Measurements from ENCODE around the gene LRRC8B.
A peak's percentile ranks its signal among the peaks of the same experiment; 100 is the strongest.
"Not testable (repeated sequence)": the region's sequence is repeated elsewhere in the genome, so short reads cannot be mapped to it uniquely, and the experiment has no call there.

LRRC8B gene

DNA sequence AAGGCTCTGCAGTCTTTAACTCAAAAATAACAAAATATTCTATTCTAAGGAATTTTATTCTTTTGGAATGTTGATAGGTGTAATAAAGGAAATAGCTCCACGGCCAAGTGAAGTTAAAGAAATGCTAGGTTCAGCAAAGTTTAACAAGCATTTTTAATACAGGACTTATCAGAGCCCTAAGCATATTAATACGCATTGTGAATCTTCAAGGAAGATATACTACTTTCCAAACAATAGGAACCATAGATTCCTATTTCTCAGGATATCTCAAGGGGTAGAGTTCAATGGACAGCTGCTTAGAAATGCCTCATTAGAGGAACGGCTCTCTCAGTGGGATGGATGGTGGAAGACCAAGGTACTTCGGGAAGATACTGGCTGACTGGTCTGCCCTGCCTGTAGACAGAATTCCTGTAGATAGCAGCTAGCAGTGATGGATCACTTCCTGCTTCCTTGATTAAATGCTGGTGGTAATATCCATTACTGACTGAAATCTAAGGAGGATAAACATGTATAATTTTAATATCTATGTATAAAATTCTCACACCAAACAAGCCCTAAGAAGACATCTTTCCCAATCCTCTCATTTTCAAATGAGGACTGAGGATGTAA lies 100.2 kb downstream of the LRRC8B start:
- Histone ChIP-seq H3K4me1 (ENCODE audit: control insufficient read depth, insufficient read depth, low read length, poor library complexity, severe bottlenecking) (no peaks in the 10 kb centered on the region), H3K36me3 (ENCODE audit: control insufficient read depth, insufficient read depth, low read length) (no peaks in the 10 kb centered on the region), H3K4me3 (ENCODE audit: extremely low read depth, insufficient read depth, low read length, poor library complexity, severe bottlenecking) (no peak overlapping the region), H3K9me3 (ENCODE audit: control insufficient read depth, low read length) (no peaks in the 10 kb centered on the region), H3K27ac (ENCODE audit: low read depth, low read length, severe bottlenecking) (no peak overlapping the region)
- 95 to 100% methylated on average over 2 of the region's 4 CpGs for WGBS, 2 experiments (ENCODE audit: insufficient coverage in 2 of 2)

DNA sequence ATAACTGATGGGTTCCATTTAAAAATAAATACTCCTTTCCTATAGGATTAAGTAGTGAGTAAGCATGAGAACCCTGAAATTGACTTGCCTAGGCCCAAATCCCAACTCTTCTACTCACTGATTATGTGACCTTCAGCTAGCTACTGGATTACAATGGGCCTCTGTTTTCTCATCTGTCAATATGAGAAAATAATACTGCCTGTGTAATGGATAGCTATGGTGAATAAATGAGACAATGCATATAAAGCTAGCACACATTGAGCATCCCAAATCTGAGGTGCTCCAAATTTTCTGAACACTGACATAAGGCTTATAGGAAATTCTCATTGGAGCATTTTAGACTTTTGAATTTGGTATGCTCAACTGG lies 103.0 kb downstream of the LRRC8B start:
- Histone ChIP-seq H3K4me3 (ENCODE audit: extremely low read depth, insufficient read depth, low read length, poor library complexity, severe bottlenecking) (no peak overlapping the region), H3K9me3 (ENCODE audit: control insufficient read depth, low read length) (no peaks in the 10 kb centered on the region), H3K27ac (ENCODE audit: low read depth, low read length, severe bottlenecking) (no peak overlapping the region), H3K4me1 (ENCODE audit: control insufficient read depth, insufficient read depth, low read length, poor library complexity, severe bottlenecking) (peaks cover 3% of the 10 kb centered on the region), H3K36me3 (ENCODE audit: control insufficient read depth, insufficient read depth, low read length) (no peaks in the 10 kb centered on the region)

DNA sequence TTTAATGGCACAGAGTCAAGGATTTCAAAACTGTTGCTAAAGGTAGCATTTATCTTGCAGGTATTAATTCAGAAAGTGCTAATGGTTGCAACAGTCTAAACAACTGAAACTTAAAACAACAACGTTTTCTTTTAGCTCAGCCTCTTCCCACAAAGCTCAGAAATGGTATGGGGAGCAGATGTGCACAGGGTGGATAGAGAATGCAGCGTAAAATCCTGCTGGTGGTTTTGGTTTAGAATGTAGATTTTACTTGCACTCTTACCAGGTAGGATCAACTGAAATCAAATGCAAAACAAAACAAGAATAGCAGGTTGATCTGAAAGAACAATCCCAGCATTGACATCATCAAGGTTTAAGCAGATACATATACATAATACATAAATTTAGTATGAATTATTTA lies 104.5 kb downstream of the LRRC8B start:
- 83% methylated on average over 1 of the region's 2 CpGs; no CpG with 5 or more reads in 1 of the 2 experiments for WGBS, 2 experiments (ENCODE audit: insufficient coverage in 2 of 2)
- no peaks in the 10 kb centered on the region for H3K36me3 ChIP-seq (ENCODE audit: control insufficient read depth, insufficient read depth, low read length)
- H3K27ac ChIP-seq (ENCODE audit: low read depth, low read length, severe bottlenecking) = no peak overlapping the region
- peaks cover 3% of the 10 kb centered on the region for H3K4me1 ChIP-seq (ENCODE audit: control insufficient read depth, insufficient read depth, low read length, poor library complexity, severe bottlenecking)
- H3K4me3 ChIP-seq (ENCODE audit: extremely low read depth, insufficient read depth, low read length, poor library complexity, severe bottlenecking) = no peak overlapping the region
- H3K9me3 ChIP-seq (ENCODE audit: control insufficient read depth, low read length) = no peaks in the 10 kb centered on the region

DNA sequence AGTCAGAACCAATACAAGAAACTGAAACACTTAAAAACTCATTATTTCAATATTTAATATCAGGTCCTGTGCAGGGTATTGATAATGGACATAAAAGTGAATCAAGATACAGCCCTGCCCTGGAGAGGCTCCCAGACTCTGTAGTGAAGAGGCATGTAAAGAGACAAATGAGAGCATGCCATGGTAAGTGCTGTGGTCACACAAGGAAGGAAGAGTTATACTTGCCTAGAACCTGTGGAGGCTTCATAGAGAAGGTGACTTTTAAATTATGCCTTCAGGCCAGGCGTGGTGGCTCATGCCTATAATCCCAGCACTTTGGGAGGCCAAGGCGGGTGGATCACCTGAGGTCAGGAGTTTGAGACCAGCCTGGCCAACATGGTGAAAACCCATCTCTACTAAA lies 105.0 kb downstream of the LRRC8B start:
- not testable (repeated sequence) for H3K4me3 ChIP-seq (ENCODE audit: extremely low read depth, insufficient read depth, low read length, poor library complexity, severe bottlenecking); H3K9me3 ChIP-seq (ENCODE audit: control insufficient read depth, low read length); H3K4me1 ChIP-seq (ENCODE audit: control insufficient read depth, insufficient read depth, low read length, poor library complexity, severe bottlenecking); H3K27ac ChIP-seq (ENCODE audit: low read depth, low read length, severe bottlenecking); H3K36me3 ChIP-seq (ENCODE audit: control insufficient read depth, insufficient read depth, low read length)
- WGBS, 2 experiments (ENCODE audit: insufficient coverage in 2 of 2) = 86% methylated on average over 1 of the region's 2 CpGs; no CpG with 5 or more reads in 1 of the 2 experiments

DNA sequence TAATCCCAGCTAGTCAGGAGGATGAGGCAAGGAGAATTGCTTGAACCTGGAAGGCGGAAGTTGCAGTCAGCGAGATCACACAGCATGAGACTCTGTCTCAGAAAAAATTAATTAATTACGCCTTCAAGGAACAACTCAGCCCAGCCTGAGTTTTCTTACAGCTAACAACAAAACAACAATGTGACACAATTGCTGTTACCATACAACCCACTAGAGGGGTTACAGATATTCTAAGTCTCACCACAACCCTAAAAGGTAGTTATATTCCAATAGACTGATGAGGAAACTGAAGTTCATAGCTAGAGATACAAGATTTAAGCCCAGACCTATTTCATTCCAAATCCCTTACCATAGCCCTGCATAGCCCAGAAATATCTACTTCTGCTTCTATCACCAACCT lies 105.4 kb downstream of the LRRC8B start:
- Histone ChIP-seq H3K4me1 (ENCODE audit: control insufficient read depth, insufficient read depth, low read length, poor library complexity, severe bottlenecking) (peaks cover 3% of the 10 kb centered on the region), H3K4me3 (ENCODE audit: extremely low read depth, insufficient read depth, low read length, poor library complexity, severe bottlenecking) (no peak overlapping the region), H3K9me3 (ENCODE audit: control insufficient read depth, low read length) (no peaks in the 10 kb centered on the region), H3K36me3 (ENCODE audit: control insufficient read depth, insufficient read depth, low read length) (no peaks in the 10 kb centered on the region), H3K27ac (ENCODE audit: low read depth, low read length, severe bottlenecking) (no peak overlapping the region)
- 68 to 96% methylated on average over 3 of the region's 3 CpGs for WGBS, 2 experiments (ENCODE audit: insufficient coverage in 2 of 2)

DNA sequence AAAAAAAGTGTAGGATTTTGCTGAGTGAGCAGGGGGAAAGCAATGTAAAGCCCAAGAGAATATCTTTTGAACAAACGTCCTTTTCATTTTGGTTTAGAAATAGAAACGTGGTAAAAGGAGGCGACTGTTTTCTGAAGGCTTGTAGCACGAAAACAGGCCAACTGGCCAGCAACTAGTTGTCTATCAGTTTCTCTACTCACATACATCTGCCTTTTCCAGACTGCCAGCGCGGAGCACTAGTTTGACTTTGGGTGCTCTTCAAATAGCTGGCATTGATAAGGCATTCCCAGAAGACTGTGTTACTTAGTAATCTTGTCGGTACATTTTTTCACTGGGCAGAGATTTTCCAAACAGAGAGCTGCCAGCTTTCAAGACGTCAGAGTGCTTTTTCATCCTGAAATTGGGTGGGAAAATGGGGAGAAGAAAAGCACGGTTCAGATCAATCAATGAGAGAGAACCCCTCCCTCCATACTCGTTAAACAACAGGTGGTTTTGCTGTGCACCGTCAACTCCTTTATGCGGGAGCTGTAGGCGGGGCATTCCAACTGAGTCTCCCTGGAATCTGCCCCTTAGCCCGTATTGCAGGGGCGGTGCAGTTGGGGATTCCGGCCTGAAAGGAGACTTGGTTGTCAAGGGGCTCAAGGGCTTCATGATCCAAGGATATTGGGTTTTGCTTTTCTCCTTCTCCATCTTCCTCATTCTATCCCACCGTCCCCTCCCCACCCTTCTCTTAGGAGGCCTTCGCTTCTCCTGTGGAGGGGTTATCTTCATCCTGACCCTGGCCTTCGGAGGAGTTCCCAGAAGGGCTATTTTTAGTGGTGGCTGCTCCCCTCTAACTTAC lies 107.4 kb downstream of the LRRC8B start:
- Histone ChIP-seq H3K4me3 (ENCODE audit: extremely low read depth, insufficient read depth, low read length, poor library complexity, severe bottlenecking) (peak overlapping the region; percentile 64), H3K27ac (ENCODE audit: low read depth, low read length, severe bottlenecking) (no peak overlapping the region), H3K4me1 (ENCODE audit: control insufficient read depth, insufficient read depth, low read length, poor library complexity, severe bottlenecking) (peaks cover 6% of the 10 kb centered on the region), H3K9me3 (ENCODE audit: control insufficient read depth, low read length) (no peaks in the 10 kb centered on the region), H3K36me3 (ENCODE audit: control insufficient read depth, insufficient read depth, low read length) (no peaks in the 10 kb centered on the region)
- WGBS, 2 experiments (ENCODE audit: insufficient coverage in 2 of 2) = 36 to 62% methylated on average over 10 of the region's 19 CpGs

- Histone ChIP-seq H3K4me1 (ENCODE audit: control insufficient read depth, insufficient read depth, low read length, poor library complexity, severe bottlenecking) (peaks cover 6% of the 10 kb centered on the region), H3K27ac (ENCODE audit: low read depth, low read length, severe bottlenecking) (no peak within 1 kb of the TSS), H3K36me3 (ENCODE audit: control insufficient read depth, insufficient read depth, low read length) (no peaks in the 10 kb centered on the region), H3K9me3 (ENCODE audit: control insufficient read depth, low read length) (no peaks in the 10 kb centered on the region), H3K4me3 (ENCODE audit: extremely low read depth, insufficient read depth, low read length, poor library complexity, severe bottlenecking) (peak within 1 kb of the TSS; percentile 64)
- WGBS, 2 experiments (ENCODE audit: insufficient coverage in 2 of 2) = 0 to 1% methylated on average over 51 to 55 of the region's 76 CpGs
Measured at GRCh38 chr1:89632657-89633247, 108.1 kb downstream of the LRRC8B start, which contains the start of gene LRRC8C. LRRC8C (plus strand) TSS chr1:89633120; CDS start chr1:89686474, 53,354 bp downstream.

GRCh38 chr1:89633248-89633799 lies 108.7 kb downstream of the LRRC8B start:
- Histone ChIP-seq H3K27ac (ENCODE audit: low read depth, low read length, severe bottlenecking) (no peak overlapping the region), H3K4me1 (ENCODE audit: control insufficient read depth, insufficient read depth, low read length, poor library complexity, severe bottlenecking) (peaks cover 6% of the 10 kb centered on the region), H3K9me3 (ENCODE audit: control insufficient read depth, low read length) (no peaks in the 10 kb centered on the region), H3K36me3 (ENCODE audit: control insufficient read depth, insufficient read depth, low read length) (no peaks in the 10 kb centered on the region), H3K4me3 (ENCODE audit: extremely low read depth, insufficient read depth, low read length, poor library complexity, severe bottlenecking) (peak overlapping the region; percentile 64)
- WGBS, 2 experiments (ENCODE audit: insufficient coverage in 2 of 2) = 1% methylated on average over 27 to 41 of the region's 57 CpGs

DNA sequence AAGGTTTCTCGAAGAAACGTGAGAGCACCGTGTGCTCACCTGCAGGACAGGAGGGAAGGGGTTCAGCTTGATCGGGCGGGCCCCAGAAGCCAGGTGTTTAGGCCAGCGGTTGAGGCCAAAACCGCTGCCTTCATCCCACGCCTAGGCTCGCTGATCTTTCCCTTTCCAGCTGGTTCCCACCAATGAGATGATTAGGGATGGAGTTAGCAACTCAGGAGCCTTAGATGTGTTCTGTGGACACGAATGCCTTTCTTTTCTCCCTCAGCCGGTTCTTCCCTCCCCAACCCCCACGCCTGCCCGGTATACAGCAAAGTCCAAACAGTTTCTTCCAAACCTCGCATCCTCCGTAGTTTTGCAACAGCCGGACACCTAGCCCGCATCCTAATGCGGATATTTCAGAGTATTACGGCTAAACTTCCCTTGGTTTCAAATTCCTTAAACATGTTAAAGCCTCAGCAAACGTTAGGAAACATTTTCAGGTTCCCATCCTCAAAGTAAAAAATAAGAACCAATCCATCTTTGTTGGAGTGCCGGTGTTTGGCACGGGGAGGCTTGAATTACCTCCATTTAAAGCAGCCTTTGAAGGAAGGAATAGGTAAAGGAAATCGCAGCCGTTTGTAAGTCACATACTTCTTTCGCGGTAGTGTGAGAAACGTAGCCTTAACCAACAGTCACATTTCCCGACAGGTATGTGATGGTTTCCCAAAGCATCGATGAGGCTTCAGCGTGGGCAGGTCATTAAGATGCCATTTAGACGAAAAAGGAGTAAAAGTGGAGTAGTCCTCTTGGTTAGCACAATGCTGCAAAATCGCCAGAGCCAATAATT lies 109.4 kb downstream of the LRRC8B start:
- Histone ChIP-seq H3K4me1 (ENCODE audit: control insufficient read depth, insufficient read depth, low read length, poor library complexity, severe bottlenecking) (peaks cover 6% of the 10 kb centered on the region), H3K36me3 (ENCODE audit: control insufficient read depth, insufficient read depth, low read length) (no peaks in the 10 kb centered on the region), H3K4me3 (ENCODE audit: extremely low read depth, insufficient read depth, low read length, poor library complexity, severe bottlenecking) (peak overlapping the region; percentile 64), H3K9me3 (ENCODE audit: control insufficient read depth, low read length) (no peaks in the 10 kb centered on the region), H3K27ac (ENCODE audit: low read depth, low read length, severe bottlenecking) (no peak overlapping the region)
- 4 to 5% methylated on average over 17 to 20 of the region's 32 CpGs for WGBS, 2 experiments (ENCODE audit: insufficient coverage in 2 of 2)
